Measurements from ENCODE around the gene BMP8A. TPM values are rescaled to one million over a fixed set of nuclear protein-coding genes. Genes with fewer than 3 reads are reported as not detected.

BMP8A gene
- total RNA-seq, result 0.15 and 0.32 TPM in 2 replicates

GRCh38 chr1:39491146-39491921 lies at the start of gene BMP8A:
Gene BMP8A, plus strand, starts transcription at chr1:39491636. Its CDS starts 356 bp downstream, at chr1:39491992.

Other genes starting within 250 kb of the BMP8A start
- 100 and 156 TPM in 2 replicates for gene PABPC4, start 85.2 kb downstream of the BMP8A start, total RNA-seq
- under 0.01 TPM in 1 of 2 replicates, not detected in the other for gene HEYL, start 148.0 kb downstream of the BMP8A start, total RNA-seq
- gene NT5C1A, start 180.5 kb downstream of the BMP8A start, total RNA-seq, result not detected in 2 replicates
- not detected in 2 replicates for gene HPCAL4, start 199.8 kb downstream of the BMP8A start, total RNA-seq
- 47.7 and 76.7 TPM in 2 replicates for gene PPIE, start 247.2 kb downstream of the BMP8A start, total RNA-seq